HG03432 (cell line): Measurements from ENCODE around the gene HS3ST4.

Experiments
- ATAC-seq: cut with Tn5 transposase; IDR thresholded peaks from one replicate; pipeline ENCODE4 v1.9.1; 2021; ENCODE audit warnings: mild to moderate bottlenecking, moderate library complexity; ENCODE audit not compliant: unreplicated experiment

Gene HS3ST4

DNA sequence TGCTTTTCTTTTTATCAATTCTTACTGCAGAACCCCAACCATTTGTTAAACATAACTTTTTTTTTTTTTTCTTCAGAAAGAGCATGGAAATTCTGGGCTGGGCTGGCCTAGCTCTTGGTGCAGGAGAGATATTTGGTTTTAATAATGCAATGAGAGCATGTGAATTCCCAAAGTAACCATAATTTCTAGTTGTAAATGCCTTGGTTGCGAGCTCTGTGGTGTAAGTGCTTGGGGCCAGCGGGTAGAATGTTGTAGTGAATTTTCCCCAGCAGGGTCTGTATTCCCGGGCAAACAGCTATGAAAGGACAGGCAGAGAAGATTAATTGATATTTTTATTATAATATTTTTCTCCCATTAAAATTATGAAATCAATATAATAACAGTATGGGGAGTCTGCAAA is 465.6 kb downstream of the HS3ST4 start:
- ATAC-seq = no peak

DNA sequence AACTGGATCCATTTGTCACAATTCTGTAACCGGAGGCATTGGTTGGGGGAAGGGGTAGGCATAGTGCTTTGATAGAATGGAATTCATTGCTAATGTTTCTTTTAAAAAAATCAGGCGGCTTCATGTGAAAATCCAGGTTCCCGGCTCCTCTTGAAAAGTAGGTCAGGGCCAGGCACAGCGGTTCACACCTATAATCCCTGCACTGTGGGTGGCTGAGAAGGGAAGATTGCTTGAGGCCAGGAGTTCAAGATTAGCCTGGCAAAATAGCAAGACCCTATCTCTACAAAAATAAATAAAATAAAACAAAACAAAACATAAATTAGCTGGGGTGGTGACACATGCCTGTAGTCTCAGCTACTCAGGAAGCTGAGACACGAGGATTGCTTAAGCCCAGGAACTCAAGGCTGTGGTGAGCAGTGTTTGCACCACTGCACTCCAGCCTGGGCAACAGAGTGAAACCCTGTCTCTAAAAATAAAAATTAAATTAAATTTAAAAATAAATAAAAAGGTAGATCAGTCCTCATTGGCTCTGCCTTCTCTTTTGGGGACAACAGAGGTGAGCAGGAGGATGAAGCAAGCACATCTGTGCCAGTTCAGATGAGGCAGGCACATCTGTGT is 466.5 kb downstream of the HS3ST4 start:
- no peak for ATAC-seq

DNA sequence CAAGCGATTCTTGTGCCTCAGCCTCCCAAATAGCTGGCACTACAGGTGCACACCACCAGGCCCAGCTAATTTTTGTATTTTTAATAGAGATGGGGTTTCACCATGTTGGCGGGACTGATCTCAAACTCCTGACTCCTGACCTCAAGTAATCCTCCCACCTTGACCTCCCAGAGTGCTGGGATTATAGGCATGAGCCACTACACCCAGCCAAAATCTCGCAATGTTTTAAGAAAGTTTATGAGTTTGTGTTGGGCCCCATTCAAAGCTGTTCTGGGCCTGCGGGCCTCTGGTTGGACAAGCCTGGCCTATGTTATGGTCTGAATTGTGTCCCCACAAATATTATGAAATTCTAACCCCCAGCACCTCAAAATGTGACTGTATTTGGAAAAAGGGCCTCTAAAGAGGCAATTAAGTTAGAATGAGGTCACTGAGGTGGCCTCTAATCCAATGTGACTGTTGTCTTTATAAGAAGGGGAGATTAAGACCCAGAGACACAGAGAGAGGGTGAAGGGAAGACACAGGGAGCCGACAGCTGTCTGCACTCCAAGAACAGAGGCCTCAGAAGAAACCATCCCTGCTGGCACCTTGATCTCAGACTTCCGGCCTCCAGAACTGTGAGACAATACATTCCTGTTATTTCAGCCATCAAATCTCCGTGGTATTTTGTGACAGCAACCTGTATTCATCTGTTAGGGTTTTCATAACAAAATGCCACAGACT is 469.9 kb downstream of the HS3ST4 start:
- no peak for ATAC-seq

DNA sequence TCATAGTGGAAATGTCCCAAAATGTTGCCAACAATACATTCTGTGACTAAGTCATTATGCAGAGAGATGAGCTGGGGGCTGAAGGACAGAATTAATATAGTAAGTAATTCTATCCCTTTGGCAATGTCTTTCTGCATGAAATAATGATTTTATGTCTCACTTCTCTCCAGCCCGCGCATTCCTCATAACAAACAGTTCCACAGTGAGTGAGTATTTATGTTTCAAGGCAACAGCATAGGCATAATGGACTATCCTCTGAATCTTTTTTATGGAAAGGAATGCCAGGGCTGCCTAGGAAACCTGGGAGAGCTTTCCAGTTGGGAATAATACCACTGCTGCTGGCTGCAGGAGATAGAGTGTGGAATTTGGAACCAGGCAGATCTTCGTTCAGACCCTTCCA is 477.7 kb downstream of the HS3ST4 start:
- no peak for ATAC-seq

DNA sequence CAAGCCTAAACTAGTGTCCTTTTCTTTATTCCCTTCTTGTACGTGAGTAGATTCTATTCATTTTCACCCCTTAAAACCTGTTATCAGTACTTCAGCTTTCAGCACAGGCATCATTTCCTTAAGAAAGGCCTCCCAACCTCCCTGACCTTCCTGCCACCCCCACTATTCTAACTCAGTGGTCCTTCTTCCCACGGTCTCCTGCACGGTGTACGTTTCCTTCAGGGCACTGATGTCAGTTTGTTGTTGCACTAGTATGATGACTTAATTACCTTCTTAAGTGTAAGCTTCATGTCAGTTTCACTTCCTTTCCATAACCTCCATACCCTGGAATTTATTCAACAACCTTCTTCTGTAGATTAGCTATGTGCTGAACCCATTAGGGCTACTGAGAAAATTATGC is 484.2 kb downstream of the HS3ST4 start:
- ATAC-seq = no peak

DNA sequence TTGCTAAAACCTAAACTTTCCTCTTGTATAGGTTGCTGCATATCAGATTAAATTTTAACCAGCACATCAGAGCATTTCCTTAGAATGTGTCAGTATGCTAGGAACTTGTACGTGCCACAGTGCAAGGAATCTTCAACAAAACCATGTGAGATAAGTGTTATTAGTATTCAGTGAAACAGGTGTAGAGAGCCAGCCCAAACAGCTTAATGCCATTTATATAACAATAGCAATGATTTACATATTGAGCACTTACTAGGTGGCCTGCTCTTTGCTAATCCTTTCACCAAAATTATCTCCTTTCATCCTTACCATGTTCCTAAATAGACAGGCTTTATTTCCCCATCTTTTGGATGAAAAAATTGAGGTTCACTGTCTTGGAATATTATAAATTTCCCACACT is 485.7 kb downstream of the HS3ST4 start:
- ATAC-seq = no peak

DNA sequence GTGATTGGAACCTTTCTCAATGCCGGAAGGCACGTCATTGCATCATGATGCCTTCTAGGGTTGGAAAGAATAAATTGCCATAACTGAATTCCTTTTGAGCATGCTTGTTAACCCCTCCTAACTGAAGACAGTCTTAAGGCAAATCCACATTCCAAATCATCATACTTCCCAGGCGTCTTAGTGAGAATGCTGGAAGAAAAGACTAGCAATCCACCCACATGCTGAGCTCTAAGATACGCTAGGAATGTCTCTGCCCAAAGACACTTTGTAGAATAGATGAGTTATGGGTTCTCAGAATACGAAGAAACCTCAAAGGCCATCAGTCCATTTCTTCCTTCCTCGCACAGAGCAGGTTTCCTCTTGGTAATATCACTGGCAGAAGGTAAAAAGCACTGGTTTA is 486.5 kb downstream of the HS3ST4 start:
- ATAC-seq = no peak

DNA sequence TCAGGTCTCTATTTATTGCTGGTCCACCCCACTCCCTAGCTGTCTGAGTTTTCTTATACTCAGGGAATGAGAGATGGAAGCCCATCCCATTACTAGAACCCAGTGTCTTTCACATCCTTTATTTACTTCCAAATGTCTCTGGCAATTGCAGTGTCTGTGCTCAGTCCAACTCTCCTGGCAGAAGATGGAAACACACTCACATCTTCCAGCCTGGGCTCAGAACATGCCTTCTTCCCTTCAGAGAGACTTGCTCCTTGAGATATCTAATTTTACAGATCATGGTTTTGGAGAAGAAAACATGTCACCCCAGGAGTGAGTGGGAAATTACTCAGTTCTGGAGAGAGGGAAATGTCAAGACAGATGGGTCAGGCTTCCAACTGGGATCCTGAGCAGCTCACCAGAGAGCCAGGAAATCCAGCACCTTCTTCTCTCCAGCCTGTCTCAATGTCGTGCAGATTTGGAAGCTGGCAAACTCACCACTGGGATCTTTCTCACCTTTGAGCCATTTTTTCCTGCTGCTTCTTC is 494.4 kb downstream of the HS3ST4 start:
- ATAC-seq = no peak
